GM19397 (cell line): ENCODE data around the gene PDPR.
"Not testable (repeated sequence)": the region's sequence is repeated elsewhere in the genome, so short reads cannot be mapped to it uniquely, and the experiment has no call there.

Experiments used
- ATAC-seq: cut with Tn5 transposase; IDR thresholded peaks from one replicate; pipeline ENCODE4 v1.9.1; 2021; ENCODE audit warnings: mild to moderate bottlenecking, moderate library complexity; ENCODE audit not compliant: unreplicated experiment

Gene PDPR

GRCh38 chr16:70160821-70161220 is 46.7 kb downstream of the PDPR start:
- no peak for ATAC-seq

- ATAC-seq = no peak
Observed at GRCh38 chr16:70161350-70161749, 47.2 kb downstream of the PDPR start.

GRCh38 chr16:70162041-70162451 is 47.9 kb downstream of the PDPR start:
- no peak for ATAC-seq

- no peak for ATAC-seq
Observed at GRCh38 chr16:70163596-70163995, 49.5 kb downstream of the PDPR start.

- not testable (repeated sequence) for ATAC-seq
Observed at GRCh38 chr16:70166688-70167087, 52.6 kb downstream of the PDPR start.

GRCh38 chr16:70173212-70173837 is 59.2 kb downstream of the PDPR start, which contains the start of gene CLEC18C:
Gene CLEC18C (plus strand): TSS chr16:70173787. CDS start chr16:70174279, 492 bp downstream.
- not testable (repeated sequence) for ATAC-seq

- not testable (repeated sequence) for ATAC-seq
Observed at GRCh38 chr16:70173916-70174315, 59.8 kb downstream of the PDPR start.

- not testable (repeated sequence) for ATAC-seq
Observed at GRCh38 chr16:70174387-70174932, 60.3 kb downstream of the PDPR start.

GRCh38 chr16:70187858-70188607 is 73.9 kb downstream of the PDPR start:
- ATAC-seq = peak; percentile 46

- ATAC-seq = not testable (repeated sequence)
Observed at GRCh38 chr16:70188608-70188915, 74.4 kb downstream of the PDPR start.

GRCh38 chr16:70190574-70190973 is 76.4 kb downstream of the PDPR start:
- ATAC-seq = not testable (repeated sequence)

GRCh38 chr16:70196683-70197300 is 82.7 kb downstream of the PDPR start:
- ATAC-seq = not testable (repeated sequence)

- not testable (repeated sequence) for ATAC-seq
Observed at GRCh38 chr16:70197611-70198010, 83.5 kb downstream of the PDPR start.

GRCh38 chr16:70198230-70198629 is 84.1 kb downstream of the PDPR start:
- not testable (repeated sequence) for ATAC-seq

- ATAC-seq = not testable (repeated sequence)
Observed at GRCh38 chr16:70198666-70199065, 84.5 kb downstream of the PDPR start.

GRCh38 chr16:70199170-70199569 is 85.0 kb downstream of the PDPR start:
- ATAC-seq = not testable (repeated sequence)

GRCh38 chr16:70200063-70200462 is 85.9 kb downstream of the PDPR start:
- ATAC-seq = not testable (repeated sequence)

- not testable (repeated sequence) for ATAC-seq
Observed at GRCh38 chr16:70203508-70203907, 89.4 kb downstream of the PDPR start.

- not testable (repeated sequence) for ATAC-seq
Observed at GRCh38 chr16:70204010-70204409, 89.9 kb downstream of the PDPR start.

GRCh38 chr16:70204668-70205405 is 90.7 kb downstream of the PDPR start:
- ATAC-seq = not testable (repeated sequence)

- ATAC-seq = not testable (repeated sequence)
Observed at GRCh38 chr16:70206382-70206781, 92.2 kb downstream of the PDPR start.
